NCI-H510A treated with DMSO at 0.1 percent for 48 hours (cell line): ENCODE data around the gene RNF150.

Experiments used
- DNase-seq: peaks from one replicate; lab custom pipeline; 2025; lab: John Stamatoyannopoulos, UW

Gene RNF150

DNA sequence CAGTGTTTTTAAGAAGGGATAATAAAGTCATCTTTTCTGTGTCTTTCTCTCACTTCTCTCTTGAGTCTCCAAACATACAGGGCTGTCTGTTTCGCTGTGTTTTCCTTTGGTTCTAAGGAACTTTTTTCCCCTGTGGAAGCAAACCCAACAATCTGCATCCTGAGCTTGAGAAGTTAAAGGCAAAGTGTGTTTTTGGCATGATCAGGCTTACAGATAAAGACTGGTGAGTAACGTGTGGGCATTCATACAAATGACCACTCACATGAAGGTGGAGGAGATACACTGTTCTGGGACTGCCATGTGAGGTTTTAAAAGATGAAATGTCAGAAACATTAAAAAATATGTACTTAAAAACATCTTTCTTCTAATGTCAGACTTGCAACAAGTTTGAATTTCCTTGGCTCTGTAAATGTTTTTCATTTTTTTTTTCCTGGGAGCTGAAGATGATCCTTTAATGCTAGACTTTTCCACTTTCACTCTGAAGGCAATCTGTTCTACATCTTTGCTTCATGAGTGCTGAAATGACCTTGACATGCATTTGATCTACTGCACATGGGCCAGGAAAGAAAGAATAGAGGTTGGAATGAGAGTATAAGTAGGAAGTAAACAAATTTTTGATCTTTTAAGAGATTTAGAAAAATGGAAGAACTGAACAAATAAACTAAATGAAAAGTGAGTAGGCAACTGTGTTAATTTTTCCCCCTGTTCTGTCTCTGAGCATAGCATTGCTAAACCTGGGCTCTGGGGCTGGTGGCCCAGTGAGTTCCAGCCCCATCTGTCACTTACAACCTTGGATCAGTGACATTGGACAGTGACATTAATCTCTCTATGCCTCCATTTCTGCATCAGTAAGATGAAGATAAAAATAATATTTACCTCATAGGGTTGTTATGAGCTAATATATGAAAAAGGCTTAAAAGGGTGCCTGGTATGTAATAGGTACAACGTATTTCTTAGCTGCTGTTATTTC is 226.0 kb downstream of the RNF150 start:
- no peak for DNase-seq

DNA sequence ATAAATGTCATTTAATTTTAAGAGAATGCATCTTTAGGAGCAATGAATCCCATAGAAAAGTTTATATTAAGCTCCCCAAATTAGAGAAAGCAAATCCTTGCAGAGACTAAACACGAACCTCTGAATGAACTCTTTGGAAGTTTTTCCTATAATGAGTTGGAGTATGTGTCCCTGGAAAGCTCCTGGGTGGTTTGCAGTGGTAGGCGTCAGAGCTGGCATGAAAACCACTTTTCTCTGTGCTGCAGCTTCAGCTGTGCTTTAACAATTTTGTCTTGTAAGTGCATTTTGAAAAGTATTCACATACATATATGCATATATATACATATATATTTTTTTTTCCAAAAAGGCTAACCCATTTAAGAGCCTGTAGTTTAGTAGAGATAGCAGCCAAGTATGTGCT is 228.4 kb downstream of the RNF150 start:
- DNase-seq, result no peak

DNA sequence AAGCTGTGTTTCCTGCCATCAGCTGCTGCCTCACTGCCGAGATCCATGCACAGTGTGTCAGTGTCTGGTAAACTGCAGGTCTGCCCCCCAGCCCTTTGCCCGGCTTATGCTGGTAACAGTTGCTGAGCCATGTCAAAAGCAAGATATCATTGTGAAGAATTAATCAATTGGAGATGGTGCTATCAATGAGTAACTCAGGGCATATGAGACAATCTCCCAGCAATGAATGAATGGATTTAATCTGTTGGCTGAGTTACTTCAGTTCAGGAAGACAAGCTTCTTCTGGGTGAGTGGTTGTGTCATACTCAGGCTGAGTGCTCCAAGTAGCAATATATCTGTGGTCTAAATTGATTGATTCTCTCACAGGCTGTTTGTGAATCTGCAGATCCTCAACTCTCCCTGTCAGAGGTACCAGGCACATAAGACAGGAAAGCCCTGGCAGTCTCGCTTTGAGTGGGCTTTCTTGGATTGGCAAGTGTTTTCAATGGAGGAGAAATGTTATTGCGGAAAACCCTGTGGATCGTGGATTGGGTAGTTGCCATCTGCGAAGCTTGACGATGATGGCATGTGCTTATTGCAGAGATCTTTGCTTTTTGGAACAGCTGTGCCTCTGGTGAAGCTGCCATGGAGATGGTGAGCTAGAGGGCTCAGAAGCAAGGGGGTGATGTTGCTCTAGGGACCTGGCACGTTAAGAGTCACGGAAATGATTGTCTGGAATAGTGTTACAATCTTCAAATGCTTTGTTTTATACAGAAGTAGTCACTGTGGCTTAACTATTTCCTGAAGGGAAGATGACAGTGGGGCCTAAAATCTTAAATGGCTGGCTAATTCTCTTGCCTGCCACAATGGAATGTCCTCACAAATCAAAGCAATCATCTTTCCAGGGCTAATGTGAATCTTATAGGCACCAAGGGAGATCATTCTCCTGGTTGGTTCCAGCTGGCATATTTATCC is 229.5 kb downstream of the RNF150 start:
- no peak for DNase-seq

DNA sequence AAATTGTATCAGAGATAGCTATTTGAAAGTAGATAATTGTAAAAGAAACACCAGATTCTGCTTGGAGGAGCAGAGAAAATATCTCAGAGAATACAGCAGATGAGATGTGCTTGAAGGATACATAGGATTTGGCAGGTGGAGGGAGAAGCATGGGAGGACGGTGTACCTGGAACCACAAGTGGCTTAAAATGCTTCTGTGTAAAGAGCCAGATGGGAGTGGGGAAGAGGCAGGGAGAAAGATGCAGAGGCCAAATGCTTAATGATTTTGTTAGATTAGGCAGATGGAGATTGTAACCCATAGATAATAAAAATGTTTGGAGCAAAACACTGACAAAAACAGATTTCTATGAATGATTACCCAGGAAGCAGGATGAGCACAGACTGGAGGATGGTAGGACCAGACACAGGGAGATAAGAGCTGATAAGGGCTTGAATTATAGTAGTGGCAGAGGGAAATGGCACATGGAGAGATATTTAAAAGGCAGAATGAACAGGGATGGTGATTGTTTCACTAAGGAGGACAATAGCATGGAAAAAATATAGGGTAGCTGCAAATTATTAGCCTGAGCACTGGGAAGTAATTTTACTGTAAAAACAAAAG is 231.4 kb downstream of the RNF150 start:
- no peak for DNase-seq

DNA sequence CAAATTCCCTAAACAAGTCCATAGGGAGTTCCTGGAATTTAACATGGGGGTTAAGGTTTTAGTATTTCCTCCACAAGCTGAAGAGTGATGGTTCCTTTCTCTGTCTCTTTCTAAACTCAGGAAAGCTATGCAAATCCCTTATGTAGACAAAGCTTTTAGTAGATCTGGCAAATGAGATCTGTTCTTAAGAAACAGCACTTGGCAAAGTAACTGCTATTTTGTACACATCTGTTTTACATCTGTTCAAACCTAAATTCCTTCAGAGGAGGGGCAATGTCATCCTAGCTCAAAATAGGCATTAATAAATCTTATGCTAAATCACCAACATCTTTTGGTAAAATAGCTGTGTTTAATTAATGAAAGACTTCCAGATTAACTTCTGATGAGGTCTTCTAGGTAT is 239.3 kb downstream of the RNF150 start:
- no peak for DNase-seq

DNA sequence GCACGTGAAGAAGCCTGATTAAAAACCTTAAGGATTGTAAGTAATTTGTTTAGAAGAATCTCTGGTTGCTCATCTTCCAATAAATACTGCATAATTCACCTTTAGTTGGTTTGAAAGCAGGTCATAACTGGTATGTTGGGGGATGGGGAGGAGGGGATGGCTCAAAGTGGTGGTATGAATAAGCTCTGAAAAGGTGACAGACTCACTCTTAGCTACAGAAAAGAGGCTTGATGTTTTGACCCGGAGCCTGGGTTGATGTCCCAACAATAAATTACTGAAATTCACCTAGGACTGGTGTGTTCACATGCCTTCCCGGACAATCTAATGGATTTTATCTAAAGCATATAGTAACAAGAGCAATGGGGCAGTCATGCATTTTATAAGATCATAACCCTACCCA is 245.2 kb downstream of the RNF150 start:
- DNase-seq, result no peak

DNA sequence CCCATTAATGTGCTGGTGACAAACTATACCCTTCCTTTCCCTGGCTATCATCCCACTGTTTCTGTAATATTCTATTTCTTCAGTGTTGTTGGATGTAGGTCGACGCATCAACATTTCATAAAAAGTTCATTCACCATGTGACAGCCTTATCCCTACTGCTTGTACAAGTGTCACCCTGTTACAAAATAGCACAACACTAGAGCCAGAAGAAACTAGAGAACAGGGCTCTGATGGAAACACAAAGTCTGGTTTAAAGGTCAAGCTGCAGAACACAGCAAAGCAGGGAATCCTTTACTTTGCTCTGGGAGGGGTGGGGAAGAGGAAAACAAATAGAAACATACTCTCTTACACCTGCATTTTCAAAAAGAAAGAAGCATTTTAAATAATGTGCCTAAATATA is 245.8 kb downstream of the RNF150 start:
- no peak for DNase-seq

DNA sequence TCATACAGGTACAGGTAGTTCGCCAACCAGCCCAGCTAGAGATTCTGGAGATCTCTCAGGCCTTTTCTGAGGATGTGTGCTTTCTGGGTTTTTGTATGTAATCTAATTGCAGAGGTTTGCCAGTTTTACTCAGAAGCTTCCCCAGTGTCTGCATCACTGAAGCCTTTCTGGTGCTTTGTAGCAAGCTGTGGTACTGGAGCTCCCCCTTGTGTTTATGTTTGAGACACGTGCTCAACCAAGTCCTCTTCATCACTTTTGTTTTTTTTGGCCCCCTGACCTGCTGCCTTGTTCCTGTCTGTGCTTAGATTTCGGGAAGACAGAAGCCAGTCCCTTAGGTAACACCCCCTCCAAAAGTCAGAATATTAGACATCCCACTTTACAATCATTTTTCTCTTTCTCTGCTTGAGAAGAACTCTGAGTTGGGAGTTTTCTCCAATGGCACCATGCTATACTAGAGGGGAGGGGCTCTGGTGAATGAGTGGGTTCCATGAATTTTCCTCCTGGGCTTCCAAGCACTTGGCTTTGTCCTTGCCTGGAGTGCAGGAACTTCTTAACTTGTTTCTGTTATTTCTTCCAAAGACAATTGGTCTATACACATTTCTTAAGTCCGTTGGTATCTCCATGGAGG is 248.7 kb downstream of the RNF150 start:
- peak; percentile 19 for DNase-seq

DNA sequence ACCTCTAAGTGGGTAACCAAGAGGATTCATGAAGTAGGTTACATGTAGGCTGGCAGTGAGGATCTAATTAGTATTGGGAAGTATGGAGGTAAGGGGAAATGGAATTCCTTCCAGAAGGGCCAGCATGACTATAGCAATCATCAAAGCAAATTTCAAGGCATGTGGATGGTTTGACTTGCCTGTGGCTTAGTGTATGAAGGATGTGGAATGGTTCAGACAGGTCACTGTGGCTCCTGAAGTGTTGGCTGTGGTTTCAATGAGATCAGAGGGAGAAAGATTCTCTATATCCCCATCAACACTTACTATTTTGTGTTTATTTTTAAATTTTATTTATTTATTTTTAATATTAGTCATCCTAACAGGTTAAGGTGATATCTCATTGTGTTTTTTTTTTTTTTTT is 255.5 kb downstream of the RNF150 start:
- no peak for DNase-seq

DNA sequence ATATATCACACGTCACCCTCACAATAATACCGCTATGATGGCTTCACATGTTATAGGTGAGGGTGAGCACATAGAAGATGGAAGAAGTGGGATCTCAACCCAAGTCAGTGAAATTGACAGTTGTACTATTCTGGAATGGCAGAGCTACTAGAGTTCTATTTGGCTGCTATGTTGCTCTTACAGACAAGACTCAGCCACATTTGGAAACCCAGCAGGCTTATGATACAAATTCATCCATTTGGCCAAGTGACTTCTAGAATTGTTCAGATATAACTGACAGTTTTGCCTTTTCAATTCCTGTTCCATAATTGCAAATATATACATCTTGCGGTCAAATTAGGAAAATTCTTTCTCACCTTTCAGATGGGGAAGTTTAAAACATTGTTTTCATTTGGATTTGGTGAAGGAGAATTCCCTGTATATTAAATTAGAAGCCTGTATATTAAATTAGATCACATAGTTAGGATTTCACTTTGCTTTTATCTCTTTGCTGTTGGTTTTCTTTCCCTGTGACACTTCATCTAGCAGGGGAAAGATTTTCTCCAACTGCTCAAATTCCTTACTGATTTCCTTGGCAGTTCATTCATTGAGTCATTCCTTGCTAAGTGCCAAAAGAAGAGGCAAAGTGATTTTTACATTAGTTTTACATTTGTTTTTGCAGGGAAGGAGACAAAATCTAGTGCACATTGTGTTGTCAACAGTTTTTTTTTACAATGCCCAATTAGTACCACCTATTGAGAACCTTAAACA is 256.5 kb downstream of the RNF150 start:
- DNase-seq, result no peak

DNA sequence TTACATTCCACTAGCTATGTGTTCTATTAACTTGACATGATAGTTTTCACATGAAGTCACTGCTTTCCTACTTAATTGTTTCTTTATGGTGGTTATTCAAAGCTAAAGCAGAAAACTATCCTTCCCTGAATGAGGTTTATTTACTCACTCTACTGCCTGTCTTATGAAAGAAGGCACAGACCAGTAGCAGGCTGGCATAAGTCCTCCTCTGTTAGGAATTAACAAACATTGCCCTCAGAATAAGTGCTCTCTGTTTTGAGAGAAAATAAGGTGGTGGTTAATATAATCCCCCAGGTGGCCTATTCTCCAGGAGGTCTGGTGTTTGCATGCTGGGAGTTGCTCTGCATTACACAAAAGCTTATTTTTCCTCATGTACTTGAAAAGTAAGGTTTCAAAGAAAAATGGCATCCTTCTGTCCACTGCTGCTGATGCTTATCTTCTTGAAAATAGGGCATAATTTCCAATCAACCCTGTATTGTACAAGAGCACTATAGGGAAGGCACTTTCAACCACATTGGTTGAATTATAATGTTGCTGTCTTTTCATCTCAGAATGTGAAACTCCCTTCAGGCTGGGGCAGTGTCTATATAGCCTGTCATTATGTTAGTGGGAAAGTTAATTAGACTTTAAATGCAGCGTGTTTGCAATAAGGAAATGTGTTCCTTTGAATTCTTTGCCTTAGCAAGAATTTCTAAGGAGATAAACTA is 257.4 kb downstream of the RNF150 start:
- DNase-seq, result no peak

DNA sequence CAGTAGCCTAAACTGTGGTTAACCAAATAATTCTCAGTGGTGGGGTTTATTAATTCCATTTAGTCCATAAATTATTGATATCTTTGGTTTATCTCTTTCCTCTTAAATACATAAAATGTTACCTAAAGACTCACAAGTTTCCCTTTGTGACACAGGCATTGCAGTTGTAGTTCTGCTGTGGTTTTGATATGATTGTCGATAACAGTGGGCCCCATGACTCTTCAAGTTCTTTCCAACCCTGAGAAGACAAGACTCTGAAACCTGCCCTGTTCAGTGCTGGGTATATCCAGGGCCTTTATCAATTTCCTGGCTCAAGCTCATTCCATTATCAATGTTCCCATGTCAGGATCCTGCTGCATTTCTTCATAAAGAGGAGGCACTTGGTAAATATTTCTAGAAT is 259.2 kb downstream of the RNF150 start:
- DNase-seq, result no peak

DNA sequence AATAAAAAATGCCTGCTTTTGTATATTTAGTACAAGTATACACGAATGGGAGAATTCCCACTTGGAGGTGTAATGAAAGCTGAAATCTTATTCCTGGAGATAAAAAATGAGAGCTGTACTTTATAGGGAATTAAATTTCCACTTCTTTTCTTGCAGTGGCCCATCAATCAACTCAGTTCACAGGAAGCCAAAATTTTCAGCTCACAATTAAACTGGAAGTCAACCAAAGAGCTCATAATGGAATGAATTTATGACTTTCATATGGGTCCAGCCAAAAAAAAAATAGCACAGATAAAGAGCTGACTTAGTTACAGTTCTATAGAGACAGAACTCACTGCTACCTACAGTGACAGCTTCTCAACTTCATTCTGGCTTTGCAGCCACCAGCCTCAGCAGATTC is 261.9 kb downstream of the RNF150 start:
- DNase-seq, result no peak

DNA sequence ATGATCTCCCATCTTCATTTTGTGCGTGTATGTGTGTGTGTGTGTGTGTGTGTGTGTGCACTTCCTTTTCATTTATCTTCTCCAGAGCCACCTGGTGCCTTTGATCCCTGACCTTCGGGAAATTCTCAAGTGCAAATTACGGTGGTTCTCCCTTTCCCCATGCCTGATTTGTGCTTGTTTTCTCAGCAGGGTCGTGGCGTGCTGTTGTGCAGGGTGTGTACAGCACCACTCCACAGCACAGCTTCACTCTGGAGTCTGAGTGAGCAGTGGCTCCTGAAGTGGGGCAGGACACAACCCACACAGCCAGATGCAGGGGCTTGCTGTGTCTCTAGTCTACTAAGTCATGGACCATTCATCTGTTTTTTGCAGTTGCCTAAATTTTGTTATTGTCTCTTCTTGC is 262.8 kb downstream of the RNF150 start:
- DNase-seq, result no peak

DNA sequence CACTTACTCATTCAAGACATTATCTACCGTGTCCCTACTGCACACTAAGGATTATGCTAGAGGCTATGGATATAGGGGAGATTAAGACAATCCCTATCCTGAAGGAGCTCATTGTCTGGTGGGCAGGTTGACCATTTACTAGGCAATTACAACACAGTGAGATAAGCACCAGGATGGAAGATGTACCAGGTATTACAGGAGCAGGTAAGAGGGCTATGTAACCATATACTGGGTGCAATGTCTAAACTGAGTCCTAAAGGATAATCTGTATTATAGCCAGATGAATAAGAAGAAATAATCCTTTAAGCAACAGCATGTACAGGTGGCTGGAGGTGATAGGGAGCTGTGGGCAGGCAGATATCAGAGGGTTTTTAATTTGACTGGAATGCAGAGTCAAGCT is 263.8 kb downstream of the RNF150 start:
- no peak for DNase-seq

DNA sequence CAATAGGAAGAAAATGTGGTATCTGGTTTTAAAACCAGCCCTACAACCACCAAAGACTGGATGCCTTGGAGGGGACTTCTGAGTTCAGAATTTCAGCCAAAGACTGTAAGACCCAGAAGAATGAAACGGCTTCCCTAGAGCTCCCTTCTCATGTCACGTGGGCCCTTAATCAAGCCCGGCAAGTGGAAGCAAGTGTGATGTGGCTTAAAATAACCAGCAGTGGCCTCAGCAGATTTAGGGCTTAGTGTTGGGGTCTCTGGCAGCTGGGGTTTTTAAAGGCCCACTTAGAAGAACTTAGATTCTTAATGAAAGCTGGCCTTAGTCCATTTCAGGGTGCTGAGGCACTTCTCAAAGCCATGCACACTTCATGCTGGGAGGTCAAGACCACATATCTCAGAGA is 265.9 kb downstream of the RNF150 start:
- DNase-seq, result no peak

DNA sequence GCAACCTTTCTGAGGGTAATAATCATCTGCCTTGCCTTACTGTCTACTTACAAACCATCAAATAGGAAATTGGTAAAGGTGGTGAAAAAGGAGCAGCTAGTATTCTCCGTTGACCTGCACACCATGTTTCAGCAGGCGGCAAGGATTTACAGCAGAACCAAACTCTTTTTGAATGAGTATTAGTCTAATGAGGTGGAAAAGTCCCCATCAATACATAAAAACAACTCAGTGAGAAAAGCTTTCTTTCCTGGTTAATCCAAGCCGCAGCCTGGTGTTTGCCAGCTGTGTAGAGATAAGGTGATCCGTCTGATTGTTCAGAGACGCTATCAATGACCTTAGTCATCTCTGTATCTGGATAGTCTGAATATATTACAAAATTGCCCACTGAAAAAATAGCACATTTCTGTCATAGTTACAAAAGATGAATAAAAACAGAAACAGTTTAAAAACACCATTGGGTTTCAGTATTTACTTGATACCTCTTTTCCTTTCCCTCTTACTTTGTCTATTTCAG is 266.7 kb downstream of the RNF150 start:
- no peak for DNase-seq

DNA sequence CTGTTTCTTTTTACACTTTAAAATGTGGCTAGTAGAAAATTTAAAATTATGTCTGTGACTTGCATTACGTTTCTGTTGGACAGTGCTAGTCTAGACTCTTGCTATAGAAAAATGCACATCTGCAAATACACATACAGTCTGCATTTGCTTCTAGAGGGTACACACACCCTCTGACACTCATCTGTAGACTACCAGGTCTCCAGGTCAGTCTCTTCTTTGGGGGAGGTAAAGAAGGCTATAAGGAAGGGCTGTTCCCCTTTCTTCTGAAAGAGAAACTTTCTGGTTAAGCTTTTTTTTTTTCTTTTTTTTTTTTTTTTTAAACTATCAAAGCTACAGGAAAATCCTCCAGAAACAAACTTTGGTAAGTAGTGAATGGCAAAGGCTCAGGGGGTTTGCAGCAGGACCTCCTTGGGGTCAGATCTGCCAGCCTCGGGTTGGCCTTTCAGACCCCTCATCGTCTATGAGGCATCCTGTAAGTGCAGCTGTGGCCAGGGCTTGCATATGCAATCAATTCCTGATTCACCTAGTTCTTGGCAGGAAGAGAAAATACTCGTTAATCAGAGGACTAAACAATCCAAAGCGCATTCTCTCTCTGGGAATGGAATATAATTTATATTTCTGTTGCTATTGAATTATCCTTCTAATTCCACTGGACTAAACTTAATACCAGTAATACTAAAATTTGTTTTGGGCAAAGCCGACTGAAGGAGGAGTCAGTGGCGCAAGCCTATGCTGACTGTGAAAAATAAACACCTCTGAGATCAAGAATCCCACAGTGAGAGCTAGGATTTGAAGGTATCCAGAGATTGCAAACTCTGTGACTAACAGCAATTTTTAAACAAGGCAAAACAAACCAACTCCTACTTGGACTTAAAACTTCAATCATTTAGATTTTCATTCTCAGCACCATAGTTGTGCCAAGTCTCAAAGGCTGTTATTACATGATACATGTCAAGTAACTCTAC is 267.7 kb downstream of the RNF150 start:
- no peak for DNase-seq

DNA sequence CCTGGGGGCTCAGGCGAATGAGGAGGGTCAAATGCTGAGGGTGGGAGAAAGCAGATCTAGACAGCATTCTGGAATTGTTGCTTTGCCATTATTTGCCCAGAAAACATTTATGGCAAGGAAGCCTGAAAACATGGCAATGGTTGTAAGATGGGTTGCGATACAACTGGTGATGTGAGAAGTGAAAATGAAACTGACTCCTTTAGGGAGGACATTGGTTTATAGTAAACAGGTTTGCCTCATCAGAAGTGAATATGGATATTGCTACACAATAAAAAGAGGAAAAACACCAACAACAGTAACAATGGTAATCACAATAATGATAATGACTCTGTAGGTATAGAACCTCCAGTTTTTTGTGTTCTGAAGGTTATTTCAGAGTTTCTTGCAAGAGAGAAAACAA is 270.1 kb downstream of the RNF150 start:
- no peak for DNase-seq

DNA sequence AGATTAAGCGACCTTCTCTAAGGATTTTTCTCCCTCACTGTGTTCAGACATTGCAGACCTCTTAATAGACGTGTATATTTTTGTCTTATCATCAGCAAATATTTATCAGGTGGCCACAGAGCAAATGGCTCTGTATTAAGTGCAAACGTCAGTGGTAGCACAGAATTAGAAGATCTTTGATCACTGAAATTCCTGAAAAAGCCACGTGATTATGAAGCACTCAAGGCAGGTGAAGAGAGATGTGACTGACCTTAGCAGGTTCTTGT is 271.2 kb downstream of the RNF150 start:
- DNase-seq, result no peak
